Activated T-helper 2 cell treated with anti-CD3 and anti-CD28 coated beads, Interferon-gamma antibody, Interleukin-2, Interleukin-4, amounts not matched to agents 10 μg/mL and 5 μg/mL and 100 μg/mL, durations not matched to agents 14 hours and 24 hours and 36 hours (primary cell): ENCODE results near the gene WHAMM. TPM values are rescaled to one million over a fixed set of nuclear protein-coding genes. Genes with fewer than 3 reads are reported as not detected.
"Not testable (repeated sequence)": the region's sequence is repeated elsewhere in the genome, so short reads cannot be mapped to it uniquely, and the experiment has no call there.

ENCODE experiments used
- DNase-seq: peaks from one replicate; pipeline ENCODE4 v3.0.0; 2021; ENCODE audit warnings: low spot score
- H3K27ac Mint-ChIP-seq: one replicate; pipeline ENCODE4 v1.8.0; 2021; ENCODE audit warnings: mixed read lengths
- H3K27me3 Mint-ChIP-seq: one replicate; pipeline ENCODE4 v1.8.0; 2021; ENCODE audit warnings: low read depth, mixed read lengths
- H3K36me3 Mint-ChIP-seq: one replicate; pipeline ENCODE4 v1.8.0; 2021; ENCODE audit warnings: low read depth, mixed read lengths
- H3K4me1 Mint-ChIP-seq: one replicate; pipeline ENCODE4 v1.8.0; 2021; ENCODE audit warnings: low read depth, mixed read lengths
- H3K4me3 Mint-ChIP-seq: one replicate; pipeline ENCODE4 v1.8.0; 2021; ENCODE audit warnings: low read depth, mild to moderate bottlenecking, moderate library complexity, mixed read lengths
- H3K9me3 Mint-ChIP-seq: one replicate; pipeline ENCODE4 v1.8.0; 2021; ENCODE audit warnings: mixed read lengths
- intact Hi-C: fragments of 100-400 bp; cut with micrococcal nuclease; formaldehyde crosslinking; loops from one replicate; pipeline ENCODE4 v1.15.1; 2023
- total RNA-seq: library from RNA; stranded (reverse); gene quantifications from 2 replicates; pipeline ENCODE4 v1.2.3, GENCODE V29; 2022

WHAMM gene
- 4.0 and 4.2 TPM in 2 replicates for total RNA-seq

GRCh38 chr15:82809308-82810060, at the start of gene WHAMM:
WHAMM (plus strand) TSS chr15:82809628; CDS start chr15:82809727, 99 bp downstream.
- Mint-ChIP-seq H3K36me3 (peaks cover 27% of the 10 kb centered on the region), H3K27ac (peak within 1 kb of the TSS; percentile 95), H3K9me3 (no peaks in the 10 kb centered on the region), H3K4me1 (peaks cover 21% of the 10 kb centered on the region), H3K27me3 (peaks cover 17% of the 10 kb centered on the region), H3K4me3 (peak within 1 kb of the TSS; percentile 87)
- intact Hi-C loops: loop anchor here (2.0 to 10.0 kb wide), 5 partner anchors 59 to 393 kb away; partner anchors contain the start of genes BTBD1 and RPS17
- peak; percentile 94 for DNase-seq

GRCh38 chr15:82763361-82764116, 45.9 kb upstream of the WHAMM start:
- DNase-seq: no peak
- peaks cover 10% of the 10 kb centered on the region for H3K4me1 Mint-ChIP-seq
- no peak overlapping the region for H3K4me3 Mint-ChIP-seq
- peaks cover 23% of the 10 kb centered on the region for H3K36me3 Mint-ChIP-seq
- no peaks in the 10 kb centered on the region for H3K27me3 Mint-ChIP-seq
- intact Hi-C loops: no loop called here
- no peaks in the 10 kb centered on the region for H3K9me3 Mint-ChIP-seq
- peak overlapping the region; percentile 1 for H3K27ac Mint-ChIP-seq

- H3K4me1 Mint-ChIP-seq: peaks cover 10% of the 10 kb centered on the region
- DNase-seq: no peak
- H3K9me3 Mint-ChIP-seq: no peaks in the 10 kb centered on the region
- H3K27ac Mint-ChIP-seq: no peak overlapping the region
- intact Hi-C loops: no loop called here
- no peaks in the 10 kb centered on the region for H3K27me3 Mint-ChIP-seq
- peaks cover 18% of the 10 kb centered on the region for H3K36me3 Mint-ChIP-seq
- no peak overlapping the region for H3K4me3 Mint-ChIP-seq
Measured at GRCh38 chr15:82764117-82764490, 45.3 kb upstream of the WHAMM start.

GRCh38 chr15:82764740-82765139, 44.7 kb upstream of the WHAMM start:
- H3K27me3 Mint-ChIP-seq: no peaks in the 10 kb centered on the region
- intact Hi-C loops: no loop called here
- DNase-seq: no peak
- no peaks in the 10 kb centered on the region for H3K9me3 Mint-ChIP-seq
- no peak overlapping the region for H3K4me3 Mint-ChIP-seq
- peaks cover 17% of the 10 kb centered on the region for H3K36me3 Mint-ChIP-seq
- H3K27ac Mint-ChIP-seq: no peak overlapping the region
- H3K4me1 Mint-ChIP-seq: peaks cover 10% of the 10 kb centered on the region

- DNase-seq, H3K9me3 Mint-ChIP-seq, intact Hi-C loops, H3K27ac Mint-ChIP-seq, H3K36me3 Mint-ChIP-seq, H3K4me1 Mint-ChIP-seq, H3K27me3 Mint-ChIP-seq, H3K4me3 Mint-ChIP-seq: not testable (repeated sequence)
Measured at GRCh38 chr15:82766201-82766600, 43.2 kb upstream of the WHAMM start.

- Mint-ChIP-seq H3K4me3 (no peak overlapping the region), H3K36me3 (peaks cover 8% of the 10 kb centered on the region), H3K9me3 (no peaks in the 10 kb centered on the region), H3K27me3 (no peaks in the 10 kb centered on the region), H3K4me1 (peaks cover 7% of the 10 kb centered on the region), H3K27ac (no peak overlapping the region)
- intact Hi-C loops: no loop called here
- DNase-seq: no peak
Measured at GRCh38 chr15:82767163-82767829, 42.1 kb upstream of the WHAMM start.

- no peak for DNase-seq
- Mint-ChIP-seq H3K27me3 (peaks cover 6% of the 10 kb centered on the region), H3K27ac (no peak overlapping the region), H3K9me3 (no peaks in the 10 kb centered on the region), H3K36me3 (peaks cover 3% of the 10 kb centered on the region), H3K4me1 (peaks cover 2% of the 10 kb centered on the region), H3K4me3 (no peak overlapping the region)
- intact Hi-C loops: no loop called here
Measured at GRCh38 chr15:82768414-82769054, 40.9 kb upstream of the WHAMM start.

- Mint-ChIP-seq H3K4me1 (no peaks in the 10 kb centered on the region), H3K27ac (no peak overlapping the region), H3K4me3 (no peak overlapping the region), H3K27me3 (peaks cover 16% of the 10 kb centered on the region), H3K9me3 (no peaks in the 10 kb centered on the region), H3K36me3 (no peaks in the 10 kb centered on the region)
- intact Hi-C loops: no loop called here
- DNase-seq: no peak
Measured at GRCh38 chr15:82771789-82772607, 37.4 kb upstream of the WHAMM start.

GRCh38 chr15:82774496-82774895, 34.9 kb upstream of the WHAMM start:
- H3K27me3 Mint-ChIP-seq: peaks cover 22% of the 10 kb centered on the region
- no peak overlapping the region for H3K4me3 Mint-ChIP-seq
- H3K27ac Mint-ChIP-seq: no peak overlapping the region
- H3K9me3 Mint-ChIP-seq: no peaks in the 10 kb centered on the region
- H3K36me3 Mint-ChIP-seq: no peaks in the 10 kb centered on the region
- intact Hi-C loops: no loop called here
- no peak for DNase-seq
- no peaks in the 10 kb centered on the region for H3K4me1 Mint-ChIP-seq

- intact Hi-C loops: no loop called here
- peaks cover 19% of the 10 kb centered on the region for H3K27me3 Mint-ChIP-seq
Measured at GRCh38 chr15:82778755-82779154, 30.7 kb upstream of the WHAMM start.

GRCh38 chr15:82781349-82781748, 28.1 kb upstream of the WHAMM start:
- H3K27ac Mint-ChIP-seq: no peak overlapping the region
- no peaks in the 10 kb centered on the region for H3K9me3 Mint-ChIP-seq
- peaks cover 23% of the 10 kb centered on the region for H3K27me3 Mint-ChIP-seq
- no peaks in the 10 kb centered on the region for H3K4me1 Mint-ChIP-seq
- no peak for DNase-seq
- no peak overlapping the region for H3K4me3 Mint-ChIP-seq
- intact Hi-C loops: no loop called here
- H3K36me3 Mint-ChIP-seq: no peaks in the 10 kb centered on the region

More at GRCh38 chr15:82778755-82779154, 30.7 kb upstream of the WHAMM start:
- H3K4me1 Mint-ChIP-seq: no peaks in the 10 kb centered on the region
- H3K27ac Mint-ChIP-seq: no peak overlapping the region
- H3K36me3 Mint-ChIP-seq: no peaks in the 10 kb centered on the region
- no peak for DNase-seq
- no peak overlapping the region for H3K4me3 Mint-ChIP-seq
- no peaks in the 10 kb centered on the region for H3K9me3 Mint-ChIP-seq

GRCh38 chr15:82788496-82788895, 20.9 kb upstream of the WHAMM start:
- Mint-ChIP-seq H3K27ac (no peak overlapping the region), H3K9me3 (no peaks in the 10 kb centered on the region), H3K4me3 (no peak overlapping the region), H3K36me3 (no peaks in the 10 kb centered on the region), H3K4me1 (no peaks in the 10 kb centered on the region), H3K27me3 (peaks cover 29% of the 10 kb centered on the region)
- intact Hi-C loops: no loop called here
- no peak for DNase-seq
